ENCODE data around the gene MMS19.
"Not testable (repeated sequence)": the region's sequence is repeated elsewhere in the genome, so short reads cannot be mapped to it uniquely, and the experiment has no call there.

The MMS19 gene

DNA sequence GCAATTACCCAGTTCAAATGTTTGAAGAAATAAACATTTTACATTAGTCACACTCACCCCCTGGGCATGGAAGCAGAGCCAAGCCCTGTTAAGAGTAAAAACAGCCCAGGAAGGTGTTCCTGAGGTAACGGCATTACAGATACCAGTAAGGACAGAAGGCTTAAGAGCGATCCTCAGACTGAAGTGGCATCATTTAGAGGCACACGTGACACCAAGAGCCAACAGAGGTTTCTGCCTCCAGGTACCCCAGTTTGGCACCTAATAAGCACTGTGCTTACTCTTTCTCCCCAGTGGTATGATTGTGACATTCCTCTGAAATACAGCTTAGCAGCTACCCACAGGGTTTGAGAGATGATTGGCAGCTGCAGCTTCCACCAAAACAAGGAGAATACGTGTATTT, 17.2 kb downstream of the MMS19 start:
- TF ChIP-seq, protein P1, sequence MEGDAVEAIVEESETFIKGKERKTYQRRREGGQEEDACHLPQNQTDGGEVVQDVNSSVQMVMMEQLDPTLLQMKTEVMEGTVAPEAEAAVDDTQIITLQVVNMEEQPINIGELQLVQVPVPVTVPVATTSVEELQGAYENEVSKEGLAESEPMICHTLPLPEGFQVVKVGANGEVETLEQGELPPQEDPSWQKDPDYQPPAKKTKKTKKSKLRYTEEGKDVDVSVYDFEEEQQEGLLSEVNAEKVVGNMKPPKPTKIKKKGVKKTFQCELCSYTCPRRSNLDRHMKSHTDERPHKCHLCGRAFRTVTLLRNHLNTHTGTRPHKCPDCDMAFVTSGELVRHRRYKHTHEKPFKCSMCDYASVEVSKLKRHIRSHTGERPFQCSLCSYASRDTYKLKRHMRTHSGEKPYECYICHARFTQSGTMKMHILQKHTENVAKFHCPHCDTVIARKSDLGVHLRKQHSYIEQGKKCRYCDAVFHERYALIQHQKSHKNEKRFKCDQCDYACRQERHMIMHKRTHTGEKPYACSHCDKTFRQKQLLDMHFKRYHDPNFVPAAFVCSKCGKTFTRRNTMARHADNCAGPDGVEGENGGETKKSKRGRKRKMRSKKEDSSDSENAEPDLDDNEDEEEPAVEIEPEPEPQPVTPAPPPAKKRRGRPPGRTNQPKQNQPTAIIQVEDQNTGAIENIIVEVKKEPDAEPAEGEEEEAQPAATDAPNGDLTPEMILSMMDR (IDR thresholded peaks at IDR 0.05; ENCODE audit: control insufficient read depth, insufficient read depth, low read depth, low read length, missing control alignments) = no peak

DNA sequence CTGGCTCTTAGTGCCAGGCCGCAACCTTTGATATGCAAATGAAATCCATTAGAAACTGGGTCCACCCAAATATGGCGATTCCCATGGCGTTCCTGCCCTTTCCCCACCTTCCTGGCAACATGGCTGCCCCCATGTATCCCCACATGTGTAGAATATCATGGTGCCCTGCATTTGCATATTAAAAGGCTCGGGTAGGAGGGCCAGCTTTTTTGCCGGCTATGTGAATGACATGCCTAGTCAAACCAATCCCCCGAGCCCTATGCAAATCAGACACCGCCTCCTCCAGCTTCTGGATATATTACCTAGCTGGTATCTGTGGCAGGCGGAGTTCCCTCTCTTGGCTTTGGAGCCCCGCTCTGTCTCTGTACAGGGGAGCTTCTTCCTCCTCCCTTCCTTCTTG, 18.3 kb downstream of the MMS19 start:
- H3K4me3 ChIP-seq (ENCODE audit: control insufficient read depth, low read depth, low read length) = no peak overlapping the region
- no peak for DNase-seq (ENCODE audit: low read depth)
- TF ChIP-seq, protein P1 (IDR thresholded peaks at IDR 0.05; ENCODE audit: control insufficient read depth, insufficient read depth, low read depth, low read length, missing control alignments) = no peak

More for the DNA sequence above, 17.2 kb downstream of the MMS19 start:
- no peak overlapping the region for H3K4me3 ChIP-seq (ENCODE audit: control insufficient read depth, low read depth, low read length)
- no peak for DNase-seq (ENCODE audit: low read depth)

DNA sequence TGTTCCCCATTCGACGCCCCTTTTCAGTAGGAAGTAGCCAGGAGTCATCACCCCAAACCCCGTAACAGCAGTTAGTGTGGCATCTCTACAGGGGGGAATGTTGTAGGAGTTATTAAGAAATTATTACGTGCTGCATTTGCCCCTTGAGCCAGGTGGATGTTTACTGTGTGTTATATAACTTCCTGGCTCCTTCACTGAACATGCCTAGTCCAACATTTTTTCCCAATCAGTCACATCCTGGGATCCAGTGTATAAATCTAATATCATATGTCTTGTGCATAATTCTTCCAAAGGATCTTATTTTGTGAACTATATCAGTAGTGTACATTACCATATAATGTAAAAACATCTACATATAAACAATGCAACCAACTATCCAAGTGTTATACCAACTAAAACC, 18.8 kb downstream of the MMS19 start:
- not testable (repeated sequence) for DNase-seq (ENCODE audit: low read depth); H3K4me3 ChIP-seq (ENCODE audit: control insufficient read depth, low read depth, low read length)

DNA sequence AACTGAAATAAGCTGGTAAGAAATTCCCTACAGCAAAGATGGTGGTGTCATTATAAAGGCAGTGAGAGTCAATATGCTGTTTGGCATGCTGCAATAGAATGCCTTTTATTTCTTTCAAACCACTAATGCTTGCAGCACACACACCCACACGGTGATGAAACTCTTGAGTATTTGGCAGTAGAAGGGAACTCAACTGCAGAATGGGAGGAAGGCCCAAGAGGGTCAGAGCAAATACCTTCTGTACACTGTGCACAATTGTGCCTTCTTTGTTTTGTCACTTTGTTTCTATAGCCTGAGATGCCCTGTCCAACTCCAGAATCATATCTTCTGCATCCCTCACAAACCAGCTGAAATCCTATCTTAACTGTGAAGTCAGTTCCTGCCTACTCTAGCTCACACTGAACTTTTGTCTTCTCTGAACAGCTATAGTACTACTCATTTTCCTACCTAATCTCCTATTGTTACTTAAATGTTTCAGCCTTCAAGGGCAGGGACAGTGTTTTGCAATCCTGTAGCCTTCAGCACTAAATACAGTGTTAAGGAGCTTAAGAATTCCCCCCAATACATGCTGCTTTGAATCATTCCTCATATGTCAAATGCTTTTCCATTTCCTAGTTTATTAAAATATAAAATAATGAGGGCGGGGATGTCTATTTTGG, 22.2 kb downstream of the MMS19 start:
- TF ChIP-seq, protein P1 (IDR thresholded peaks at IDR 0.05; ENCODE audit: control insufficient read depth, insufficient read depth, low read depth, low read length, missing control alignments) = no peak
- peak; percentile 66 for DNase-seq (ENCODE audit: low read depth)
- H3K4me3 ChIP-seq (ENCODE audit: control insufficient read depth, low read depth, low read length) = no peak overlapping the region

DNA sequence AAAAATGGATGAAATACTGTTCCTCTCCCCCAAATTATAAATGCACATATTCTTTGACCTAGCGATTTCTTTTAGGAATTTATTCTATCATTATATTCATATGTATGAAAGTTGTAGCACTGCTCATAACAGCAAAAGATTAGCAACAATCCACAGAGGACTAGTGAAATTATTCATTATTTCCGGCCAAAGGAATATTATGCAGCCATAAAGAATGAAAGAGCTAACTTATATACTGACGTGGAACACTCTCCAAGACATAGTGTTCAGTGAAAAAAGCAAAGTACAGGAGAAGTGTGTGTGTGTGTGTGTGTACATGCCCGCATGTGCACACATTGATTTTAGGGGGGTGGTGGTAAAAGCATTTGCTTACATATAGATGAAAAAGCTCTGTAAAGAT, 23.3 kb downstream of the MMS19 start:
- DNase-seq (ENCODE audit: low read depth) = no peak
- no peak overlapping the region for H3K4me3 ChIP-seq (ENCODE audit: control insufficient read depth, low read depth, low read length)
- TF ChIP-seq, protein P1 (IDR thresholded peaks at IDR 0.05; ENCODE audit: control insufficient read depth, insufficient read depth, low read depth, low read length, missing control alignments) = no peak

DNA sequence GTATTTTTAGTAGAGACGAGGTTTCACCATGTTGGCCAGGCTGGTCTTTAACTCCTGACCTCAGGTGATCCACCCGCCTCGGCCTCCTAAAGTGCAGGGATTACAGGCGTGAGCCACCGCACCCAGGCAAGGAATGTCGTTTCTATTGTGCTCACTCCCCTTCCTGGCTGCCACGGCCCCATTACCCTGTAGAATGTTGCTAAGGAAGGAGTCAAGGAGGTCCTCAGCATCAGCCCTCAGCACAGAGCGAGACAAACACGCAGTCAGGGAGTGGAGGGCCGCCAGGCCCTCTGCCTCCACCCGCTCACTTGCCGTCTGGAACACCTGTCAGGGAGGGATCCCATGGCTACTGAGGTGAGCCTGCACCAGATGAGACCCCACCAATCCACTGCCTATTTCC, 29.4 kb downstream of the MMS19 start:
- DNase-seq (ENCODE audit: low read depth) = not testable (repeated sequence)

DNA sequence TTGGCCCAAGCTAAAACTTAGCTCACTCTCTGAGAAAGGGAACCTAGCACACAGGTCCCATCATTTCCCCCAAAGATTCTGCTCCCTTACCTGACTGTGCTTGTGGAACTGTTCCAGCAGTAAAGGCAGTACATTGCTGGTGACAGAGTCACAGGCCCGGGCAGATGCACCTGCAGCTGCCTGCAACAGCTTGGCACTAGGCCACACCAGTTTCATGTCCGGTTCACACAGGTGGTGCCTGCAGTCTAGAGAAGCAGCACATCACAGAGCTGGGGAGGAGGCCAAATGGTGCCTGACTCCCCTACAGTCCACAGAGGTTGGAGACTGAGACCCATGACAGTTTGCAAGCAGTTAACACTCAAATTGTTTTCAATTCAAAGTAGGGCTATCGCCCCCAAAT, 30.1 kb downstream of the MMS19 start:
- no peak overlapping the region for H3K4me3 ChIP-seq (ENCODE audit: control insufficient read depth, low read depth, low read length)
- no peak for DNase-seq (ENCODE audit: low read depth)
- TF ChIP-seq, protein P1 (IDR thresholded peaks at IDR 0.05; ENCODE audit: control insufficient read depth, insufficient read depth, low read depth, low read length, missing control alignments) = no peak

More for the DNA sequence above, 29.4 kb downstream of the MMS19 start:
- H3K4me3 ChIP-seq (ENCODE audit: control insufficient read depth, low read depth, low read length) = not testable (repeated sequence)

DNA sequence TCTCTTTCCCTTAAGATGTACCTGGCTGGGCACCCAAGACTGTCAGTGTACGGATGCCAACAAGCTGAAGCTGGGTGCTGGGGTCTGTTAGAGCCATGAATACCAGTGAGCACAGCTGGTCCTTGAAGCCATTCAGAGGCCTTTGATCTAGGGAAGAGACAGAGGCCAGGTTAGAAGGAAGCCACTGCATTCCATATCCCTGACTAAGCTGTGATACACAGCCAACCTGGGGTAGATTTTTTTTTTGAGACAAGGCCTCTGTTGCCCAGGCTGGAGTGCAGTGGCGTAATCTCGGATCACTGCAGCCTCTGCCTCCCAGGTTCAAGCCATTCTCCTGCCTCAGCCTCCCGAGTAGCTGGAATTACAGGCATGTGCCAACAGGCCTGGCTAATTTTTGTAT, 31.5 kb downstream of the MMS19 start:
- DNase-seq (ENCODE audit: low read depth) = no peak
- TF ChIP-seq, protein P1 (IDR thresholded peaks at IDR 0.05; ENCODE audit: control insufficient read depth, insufficient read depth, low read depth, low read length, missing control alignments) = no peak
- no peak overlapping the region for H3K4me3 ChIP-seq (ENCODE audit: control insufficient read depth, low read depth, low read length)

Measured in AG09309 (cell line).